ENCODE data around the gene WFDC2. TPM values are rescaled to one million over a fixed set of nuclear protein-coding genes. Genes with fewer than 3 reads are reported as not detected.
A peak's percentile ranks its signal among the peaks of the same experiment; 100 is the strongest.
"Not testable (repeated sequence)": the region's sequence is repeated elsewhere in the genome, so short reads cannot be mapped to it uniquely, and the experiment has no call there.

Gene WFDC2
- total and polyA plus RNA-seq, 2 experiments from 2014 or later, result 28.0 to 155 TPM

DNA sequence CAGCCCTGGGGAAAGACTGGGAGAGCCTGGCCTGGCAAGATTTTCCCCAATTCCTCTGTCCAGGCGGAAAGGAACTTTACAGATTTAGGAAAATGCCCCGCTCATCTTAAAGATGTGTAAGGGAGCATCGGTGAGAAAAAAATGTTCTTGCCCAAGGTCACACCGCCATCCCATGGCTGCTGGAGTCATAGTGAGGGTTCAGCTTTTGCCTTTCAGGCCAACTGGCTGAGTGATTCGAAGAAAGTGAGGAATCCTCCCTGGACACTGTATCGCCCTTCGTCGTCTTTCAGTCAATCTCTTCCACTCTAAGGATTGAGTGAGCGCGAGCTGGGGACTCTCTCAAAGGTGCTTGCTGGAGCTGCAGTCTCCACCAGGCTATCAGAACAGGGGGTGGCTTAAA is 1.4 kb downstream of the WFDC2 start:
- no peak overlapping the region for H3K27ac Mint-ChIP-seq

GRCh38 chr20:45472286-45472685 is 2.7 kb downstream of the WFDC2 start:
- not testable (repeated sequence) for H3K36me3 ChIP-seq (ENCODE audit: insufficient read depth); H3K4me2 ChIP-seq; H3K9me2 ChIP-seq (ENCODE audit: insufficient read depth); H2AFZ ChIP-seq; ATAC-seq; H4K20me1 ChIP-seq (replicated peaks; ENCODE audit: insufficient read depth); H3K27ac ChIP-seq (ENCODE audit: low read depth); H3K27ac Mint-ChIP-seq; DNase-seq (ENCODE audit: low spot score); H3F3A ChIP-seq (replicated peaks; ENCODE audit: low read depth); H3K4me3 ChIP-seq; H3K9me3 Mint-ChIP-seq; H3K4me3 Mint-ChIP-seq
- Mint-ChIP-seq H3K4me1 (peaks cover 27% of the 10 kb centered on the region), H3K27me3 (ENCODE audit: insufficient read depth, low read depth, poor library complexity) (peaks cover 24% of the 10 kb centered on the region), H3K36me3 (ENCODE audit: low read depth) (peaks cover 20% of the 10 kb centered on the region)
- Histone ChIP-seq H3K27me3 (ENCODE audit: insufficient read depth) (peaks cover 11% of the 10 kb centered on the region; the same call in 1 of the 2 replicates), H3K4me1 (ENCODE audit: insufficient read depth) (peaks cover 21% of the 10 kb centered on the region), H3K79me2 (replicated peaks; ENCODE audit: insufficient read depth) (peaks cover 26% of the 10 kb centered on the region)

More for the DNA sequence above, 1.4 kb downstream of the WFDC2 start:
- H3K4me3 Mint-ChIP-seq, result peak overlapping the region; percentile 80
- ATAC-seq (no peak; the same call in 2 of the 3 replicates), DNase-seq (ENCODE audit: low spot score) (peak; percentile 44)
- H3F3A ChIP-seq (replicated peaks; ENCODE audit: low read depth), result peaks cover 4% of the 10 kb centered on the region
- H3K79me2 ChIP-seq (replicated peaks; ENCODE audit: insufficient read depth), result peaks cover 26% of the 10 kb centered on the region
- no peaks in the 10 kb centered on the region; the same call in 1 of the 2 replicates for H3K36me3 ChIP-seq (ENCODE audit: insufficient read depth)
- H3K27ac ChIP-seq (ENCODE audit: low read depth), result peak overlapping the region; percentile 5; the same call in 1 of the 2 replicates
- no peaks in the 10 kb centered on the region for H3K9me2 ChIP-seq (ENCODE audit: insufficient read depth)
- H3K4me3 ChIP-seq, result peak overlapping the region; percentile 85
- H3K4me1 ChIP-seq (ENCODE audit: insufficient read depth), result peaks cover 27% of the 10 kb centered on the region
- H2AFZ ChIP-seq, result peak overlapping the region; percentile 77
- peaks cover 32% of the 10 kb centered on the region for H3K4me1 Mint-ChIP-seq
- peaks cover 24% of the 10 kb centered on the region for H3K27me3 Mint-ChIP-seq (ENCODE audit: insufficient read depth, low read depth, poor library complexity)
- no peaks in the 10 kb centered on the region; the same call in 1 of the 2 replicates for H4K20me1 ChIP-seq (replicated peaks; ENCODE audit: insufficient read depth)
- H3K27me3 ChIP-seq (ENCODE audit: insufficient read depth), result peaks cover 11% of the 10 kb centered on the region; the same call in 1 of the 2 replicates
- H3K9me3 Mint-ChIP-seq, result peaks cover 2% of the 10 kb centered on the region; the same call in 2 of the 3 replicates
- TF ChIP-seq, protein P1, sequence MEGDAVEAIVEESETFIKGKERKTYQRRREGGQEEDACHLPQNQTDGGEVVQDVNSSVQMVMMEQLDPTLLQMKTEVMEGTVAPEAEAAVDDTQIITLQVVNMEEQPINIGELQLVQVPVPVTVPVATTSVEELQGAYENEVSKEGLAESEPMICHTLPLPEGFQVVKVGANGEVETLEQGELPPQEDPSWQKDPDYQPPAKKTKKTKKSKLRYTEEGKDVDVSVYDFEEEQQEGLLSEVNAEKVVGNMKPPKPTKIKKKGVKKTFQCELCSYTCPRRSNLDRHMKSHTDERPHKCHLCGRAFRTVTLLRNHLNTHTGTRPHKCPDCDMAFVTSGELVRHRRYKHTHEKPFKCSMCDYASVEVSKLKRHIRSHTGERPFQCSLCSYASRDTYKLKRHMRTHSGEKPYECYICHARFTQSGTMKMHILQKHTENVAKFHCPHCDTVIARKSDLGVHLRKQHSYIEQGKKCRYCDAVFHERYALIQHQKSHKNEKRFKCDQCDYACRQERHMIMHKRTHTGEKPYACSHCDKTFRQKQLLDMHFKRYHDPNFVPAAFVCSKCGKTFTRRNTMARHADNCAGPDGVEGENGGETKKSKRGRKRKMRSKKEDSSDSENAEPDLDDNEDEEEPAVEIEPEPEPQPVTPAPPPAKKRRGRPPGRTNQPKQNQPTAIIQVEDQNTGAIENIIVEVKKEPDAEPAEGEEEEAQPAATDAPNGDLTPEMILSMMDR (conservative IDR thresholded peaks at IDR 0.05; ENCODE audit: low read depth in 2 of 2), result peak; percentile 33 to 52; a peak in 3 of 4 replicates
- TF ChIP-seq STAT1 (IDR thresholded peaks at IDR 0.05; ENCODE audit: unreplicated experiment), result no peak
- peaks cover 20% of the 10 kb centered on the region for H3K36me3 Mint-ChIP-seq (ENCODE audit: low read depth)
- peak overlapping the region; percentile 94 for H3K4me2 ChIP-seq

- peaks cover 28% of the 10 kb centered on the region for H3K36me3 Mint-ChIP-seq (ENCODE audit: low read depth)
- not testable (repeated sequence) for H3K27ac Mint-ChIP-seq; H3K36me3 ChIP-seq (ENCODE audit: insufficient read depth); H3K27me3 ChIP-seq (ENCODE audit: insufficient read depth); H4K20me1 ChIP-seq (replicated peaks; ENCODE audit: insufficient read depth); H3K4me3 Mint-ChIP-seq; H3K4me1 ChIP-seq (ENCODE audit: insufficient read depth); H3F3A ChIP-seq (replicated peaks; ENCODE audit: low read depth); H3K4me1 Mint-ChIP-seq; H3K27me3 Mint-ChIP-seq (ENCODE audit: insufficient read depth, low read depth, poor library complexity); H2AFZ ChIP-seq; H3K9me2 ChIP-seq (ENCODE audit: insufficient read depth); H3K9me3 Mint-ChIP-seq; ATAC-seq; H3K27ac ChIP-seq (ENCODE audit: low read depth); H3K4me3 ChIP-seq; DNase-seq (ENCODE audit: low spot score)
- H3K79me2 ChIP-seq (replicated peaks; ENCODE audit: insufficient read depth), result peaks cover 16% of the 10 kb centered on the region; the same call in 1 of the 2 replicates
- H3K4me2 ChIP-seq, result 0 out of 2 replicates have a peak overlapping the region, but pooled peaks have one; percentile 26
Observed at GRCh38 chr20:45477530-45478148, 8.1 kb downstream of the WFDC2 start.

Data from GM23338 (cell line).